GM18526 (cell line): ENCODE data around the gene POP5.

Source experiments
- POLR2A ChIP-seq: IDR thresholded peaks from 3 replicates; pipeline ENCODE4 v1.6.1; 2011; ENCODE audit not compliant: insufficient read length; ENCODE audit errors: extremely low read depth

Gene POP5

GRCh38 chr12:120590741-120591407 lies 9.7 kb upstream of the POP5 start:
- TF ChIP-seq POLR2A: no peak

GRCh38 chr12:120588948-120589930 lies 8.0 kb upstream of the POP5 start:
- TF ChIP-seq POLR2A: no peak

GRCh38 chr12:120588371-120588770 lies 7.2 kb upstream of the POP5 start:
- no peak for TF ChIP-seq POLR2A

GRCh38 chr12:120586860-120587259 lies 5.7 kb upstream of the POP5 start:
- TF ChIP-seq POLR2A: no peak

DNA sequence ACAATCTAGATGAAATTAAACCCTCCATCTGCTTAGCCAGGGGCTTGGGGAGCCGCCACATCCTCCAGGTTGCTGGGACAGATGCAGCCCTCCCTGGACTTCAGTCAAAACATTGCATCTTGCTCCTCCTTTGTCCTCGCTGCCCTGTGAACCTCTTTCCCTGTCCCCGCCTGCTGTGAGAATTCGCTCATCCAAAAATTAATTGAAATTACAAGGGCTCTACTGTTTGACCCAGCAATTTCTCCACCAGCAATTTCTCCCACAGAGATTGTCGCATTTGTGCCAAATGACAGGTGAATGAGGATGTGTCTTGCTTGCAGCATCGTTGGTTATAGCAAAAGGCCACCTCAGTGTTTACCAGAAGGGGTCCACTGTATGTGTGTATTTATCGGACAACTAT lies 5.0 kb upstream of the POP5 start:
- no peak for TF ChIP-seq POLR2A

DNA sequence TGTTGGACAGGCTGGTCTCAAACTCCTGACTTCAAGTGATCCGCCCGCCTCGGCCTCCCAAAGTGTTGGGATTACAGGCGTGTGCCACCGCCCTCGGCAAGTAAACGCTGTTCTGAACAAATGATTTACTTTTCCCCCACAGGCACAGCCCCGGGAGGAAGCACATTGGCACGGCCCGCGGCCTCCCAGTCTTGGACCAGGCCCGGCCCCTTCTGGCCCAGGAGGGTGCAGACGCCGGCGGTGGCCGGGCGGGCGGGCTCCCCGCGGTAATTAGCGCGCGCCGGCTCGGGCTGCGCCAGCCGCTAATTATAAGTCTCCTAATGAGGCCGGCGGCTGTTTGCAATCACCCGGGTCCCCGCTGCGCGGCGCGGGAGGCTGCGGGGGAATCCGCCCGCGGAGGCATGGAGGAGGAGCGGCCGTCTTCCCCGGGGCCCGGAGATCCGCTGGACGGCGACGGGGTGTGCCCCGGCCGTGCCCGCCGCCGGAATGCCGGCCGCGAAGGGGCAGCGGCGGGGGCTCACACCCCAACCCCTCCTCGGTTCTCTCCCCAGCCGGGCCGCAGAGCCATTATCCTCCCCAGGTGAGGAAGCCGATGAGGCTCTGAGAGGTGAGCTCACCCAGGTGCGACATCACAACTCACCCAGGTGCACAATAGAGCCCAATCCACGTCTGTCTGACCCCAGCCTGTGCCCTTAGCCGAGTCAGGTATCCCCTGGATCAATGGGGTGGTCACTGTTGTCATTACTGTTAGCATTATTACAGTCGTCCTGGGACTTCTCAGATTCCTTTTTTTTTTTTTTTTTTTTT lies 3.3 kb upstream of the POP5 start:
- no peak for TF ChIP-seq POLR2A

GRCh38 chr12:120583478-120584030 lies 2.4 kb upstream of the POP5 start:
- TF ChIP-seq POLR2A: no peak

GRCh38 chr12:120581998-120582397 lies 796 bp upstream of the POP5 start:
- no peak for TF ChIP-seq POLR2A

DNA sequence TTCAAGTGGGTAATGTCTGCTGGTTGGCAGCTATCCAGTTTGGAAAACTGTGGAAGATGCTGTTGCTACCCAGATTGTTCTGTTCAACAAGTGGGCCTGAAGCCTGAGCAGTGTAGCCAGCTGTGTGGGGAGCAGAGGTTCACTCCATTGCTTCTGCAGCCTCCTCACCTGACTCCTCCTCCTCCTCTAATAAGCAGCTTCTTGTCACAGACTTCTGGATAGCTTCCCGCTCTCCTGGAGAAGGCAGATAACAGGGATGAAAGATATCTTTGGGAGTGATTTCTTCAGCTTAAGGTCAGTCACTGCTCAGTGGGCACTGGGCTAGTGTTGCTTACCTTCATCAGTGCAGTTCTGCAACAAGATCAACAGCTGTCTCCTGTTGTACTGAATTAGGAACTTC lies 2.0 kb downstream of the POP5 start:
- TF ChIP-seq POLR2A: no peak

DNA sequence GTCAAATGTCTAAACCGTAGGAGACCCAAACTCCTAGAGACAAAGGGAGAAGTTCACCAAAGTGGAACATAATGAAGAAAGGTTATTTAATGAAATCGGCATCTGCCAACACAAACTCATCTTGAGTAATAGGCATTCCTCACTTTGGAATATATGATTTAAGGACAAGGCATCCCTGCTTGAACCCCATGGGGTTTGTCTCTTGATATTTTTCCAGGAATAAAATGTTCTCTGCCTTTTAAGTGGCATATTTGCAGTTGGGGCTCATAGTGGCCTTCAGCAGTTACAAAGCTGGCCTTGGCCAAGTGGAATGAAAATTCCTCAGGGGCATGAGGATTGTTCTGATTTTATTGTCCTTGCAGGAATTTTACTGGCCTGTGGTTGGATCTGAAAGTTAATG lies 7.1 kb downstream of the POP5 start:
- no peak for TF ChIP-seq POLR2A

- TF ChIP-seq POLR2A: no peak
These were observed 7.6 kb downstream of the POP5 start for GRCh38 chr12:120573560-120573959.

DNA sequence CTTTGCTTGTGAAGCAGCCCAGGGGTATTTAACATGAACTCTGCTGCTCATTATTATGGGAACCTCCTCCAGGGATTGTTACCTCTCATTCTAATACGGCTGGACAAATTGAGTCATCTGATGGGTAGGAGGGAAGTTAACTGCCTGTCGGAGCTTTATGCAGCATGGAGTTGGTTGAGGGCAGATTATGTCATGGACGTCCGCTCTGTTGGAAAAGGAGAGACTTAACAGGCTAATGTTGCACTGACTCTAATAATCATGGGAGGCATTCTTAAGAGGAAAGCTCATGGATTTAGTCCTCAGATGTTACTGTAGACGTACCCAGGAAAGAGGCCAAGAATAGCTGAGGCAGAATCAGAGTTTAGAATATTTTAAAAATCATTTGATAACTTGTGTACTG lies 9.9 kb downstream of the POP5 start:
- no peak for TF ChIP-seq POLR2A

- TF ChIP-seq POLR2A: no peak
These were observed 17.7 kb downstream of the POP5 start for GRCh38 chr12:120563495-120563894.

DNA sequence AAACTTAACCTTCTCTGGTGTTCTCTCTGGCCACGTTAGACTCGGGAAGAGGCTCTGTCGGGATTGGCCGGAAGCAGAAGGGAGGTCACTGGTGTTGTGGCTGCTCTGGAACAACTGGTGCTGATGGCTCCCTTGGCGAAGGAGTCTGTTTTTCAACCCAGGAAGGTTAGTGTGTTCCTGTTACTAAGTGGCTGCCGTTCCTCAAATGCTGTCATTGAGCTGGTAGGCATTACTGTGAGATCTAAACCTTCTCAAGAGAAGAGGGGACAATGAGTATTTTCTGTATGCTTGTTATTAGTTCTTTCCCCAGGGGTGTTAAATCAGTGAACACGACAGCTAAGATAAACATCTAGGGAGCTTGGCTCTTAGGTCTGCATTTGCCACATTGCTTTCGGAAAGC lies 18.3 kb downstream of the POP5 start:
- TF ChIP-seq POLR2A: no peak

DNA sequence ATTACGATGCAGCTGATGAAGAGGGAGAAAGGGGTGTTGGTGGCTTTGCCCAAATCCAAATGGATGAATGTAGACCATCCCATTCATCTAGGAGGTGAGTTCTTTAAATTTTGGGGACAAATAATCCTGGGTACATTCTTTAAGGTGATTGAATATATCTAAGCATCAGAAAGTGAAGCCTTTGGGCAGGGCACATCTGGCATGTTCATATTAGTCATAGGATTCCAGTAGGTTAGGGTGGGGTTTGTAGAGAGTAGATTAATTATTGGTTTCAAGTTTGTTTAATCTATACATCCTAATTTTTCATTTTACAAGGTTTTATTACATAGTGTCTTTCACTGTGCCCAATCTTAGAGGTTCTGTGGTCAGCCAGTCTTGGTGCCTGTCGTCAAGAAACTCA lies 23.6 kb downstream of the POP5 start:
- no peak for TF ChIP-seq POLR2A
